Stimulated activated CD8-positive, alpha-beta memory T cell treated with anti-CD3 and anti-CD28 coated beads, Interleukin-2, amount 100 ng/mL, for 1 hour (primary cell): ENCODE results near the gene TRMT44.
A peak's percentile ranks its signal among the peaks of the same experiment; 100 is the strongest.
"Not testable (repeated sequence)": the region's sequence is repeated elsewhere in the genome, so short reads cannot be mapped to it uniquely, and the experiment has no call there.

Experiments
- DNase-seq, 2 donors: peaks; one replicate each; pipeline ENCODE4 v3.0.0-alpha.2; 2020; ENCODE audit warnings: low read depth in 2 of 2

The TRMT44 gene

GRCh38 chr4:8440492-8441311, at the start of gene TRMT44, which contains the start of gene ACOX3:
TSS of gene TRMT44 (plus strand) at chr4:8440777. CDS start at chr4:8440823, 46 bp downstream.
TSS of gene ACOX3 (minus strand) at chr4:8440723. CDS start at chr4:8416521, 24,202 bp downstream.
- peak; percentile 88 to 97 for DNase-seq

DNA sequence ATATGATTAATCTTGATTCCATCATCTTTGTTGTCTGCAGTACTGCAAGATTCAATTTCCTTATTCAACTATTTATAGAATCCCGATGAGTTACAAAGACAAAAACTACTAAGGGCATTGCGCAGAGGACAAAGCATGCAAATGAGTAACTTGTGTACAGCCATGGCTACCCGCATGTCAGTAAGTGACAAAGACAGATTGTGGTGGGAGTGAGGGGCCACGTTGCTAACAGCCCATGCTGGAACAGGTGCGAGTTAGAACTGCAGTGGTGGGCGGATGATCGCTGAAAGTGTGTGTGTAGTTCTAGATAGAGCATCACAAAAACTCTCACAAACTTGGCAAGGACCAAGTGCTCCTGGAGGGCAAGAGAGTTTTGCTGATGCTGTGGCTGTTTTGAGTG, 49.5 kb upstream of the TRMT44 start:
- no peak for DNase-seq

GRCh38 chr4:8391972-8392371, 48.6 kb upstream of the TRMT44 start:
- DNase-seq: no peak

- DNase-seq: no peak
Measured at GRCh38 chr4:8392591-8393190, 47.9 kb upstream of the TRMT44 start.

DNA sequence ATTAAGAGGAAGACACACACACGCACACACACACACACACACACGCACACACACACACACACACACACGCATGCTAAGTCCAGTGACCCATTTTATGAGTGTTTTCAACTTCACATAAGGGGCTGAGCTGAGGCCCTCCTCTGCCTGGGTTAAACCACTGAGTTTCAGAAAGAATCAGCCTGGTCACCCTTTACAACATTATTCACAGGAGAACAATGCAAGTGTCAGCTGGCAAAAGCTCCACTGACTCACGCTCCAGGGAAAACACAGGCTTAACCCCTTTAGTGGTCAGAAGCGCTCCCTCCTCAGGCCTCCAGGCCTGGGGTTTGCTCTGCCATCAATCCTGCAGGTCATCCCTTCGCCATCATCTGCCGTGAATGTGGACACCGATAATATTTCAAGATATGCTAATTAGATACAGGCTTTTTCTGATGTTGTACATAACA, 47.0 kb upstream of the TRMT44 start:
- no peak for DNase-seq

DNA sequence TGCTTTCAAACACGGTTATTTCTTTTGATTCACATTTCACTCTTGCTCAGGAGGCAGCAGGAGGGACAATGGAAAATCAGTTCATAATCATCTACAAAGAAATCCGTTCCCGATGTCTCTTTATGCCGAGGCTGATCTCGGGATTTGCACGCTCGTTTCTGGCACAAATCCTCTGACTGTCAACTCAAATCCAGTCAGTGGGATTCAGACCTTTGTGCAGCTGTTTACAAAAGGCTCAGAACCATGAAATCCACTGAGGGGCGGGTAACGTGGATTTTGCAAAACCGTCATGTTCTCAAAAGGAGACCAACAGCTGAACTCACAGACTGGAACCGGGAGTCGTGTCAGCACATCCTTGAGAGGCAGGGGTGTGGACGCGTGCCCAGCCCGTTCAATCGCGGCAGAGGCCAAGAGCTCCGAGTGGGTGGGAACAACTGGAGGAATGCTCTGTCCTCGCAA, 46.5 kb upstream of the TRMT44 start:
- no peak for DNase-seq

DNA sequence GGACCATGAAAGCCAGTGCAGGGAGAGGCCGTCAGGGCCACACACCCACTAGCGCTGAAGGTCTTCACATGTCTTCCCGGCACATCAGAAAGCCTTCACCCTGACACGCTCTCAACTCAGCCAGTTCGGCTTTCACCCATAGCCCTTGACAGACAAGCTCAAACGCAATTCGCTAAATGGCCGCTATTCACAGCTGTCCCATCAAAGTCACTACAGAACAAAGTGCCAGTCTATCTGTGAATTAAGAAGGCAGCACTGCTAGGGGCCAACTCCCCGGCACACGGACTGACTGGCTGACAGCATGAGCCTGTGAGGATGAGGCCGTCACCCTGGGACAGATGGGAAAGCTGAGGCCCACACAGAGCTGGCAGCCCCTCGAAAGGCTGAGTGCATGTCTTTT, 45.8 kb upstream of the TRMT44 start:
- no peak for DNase-seq

DNA sequence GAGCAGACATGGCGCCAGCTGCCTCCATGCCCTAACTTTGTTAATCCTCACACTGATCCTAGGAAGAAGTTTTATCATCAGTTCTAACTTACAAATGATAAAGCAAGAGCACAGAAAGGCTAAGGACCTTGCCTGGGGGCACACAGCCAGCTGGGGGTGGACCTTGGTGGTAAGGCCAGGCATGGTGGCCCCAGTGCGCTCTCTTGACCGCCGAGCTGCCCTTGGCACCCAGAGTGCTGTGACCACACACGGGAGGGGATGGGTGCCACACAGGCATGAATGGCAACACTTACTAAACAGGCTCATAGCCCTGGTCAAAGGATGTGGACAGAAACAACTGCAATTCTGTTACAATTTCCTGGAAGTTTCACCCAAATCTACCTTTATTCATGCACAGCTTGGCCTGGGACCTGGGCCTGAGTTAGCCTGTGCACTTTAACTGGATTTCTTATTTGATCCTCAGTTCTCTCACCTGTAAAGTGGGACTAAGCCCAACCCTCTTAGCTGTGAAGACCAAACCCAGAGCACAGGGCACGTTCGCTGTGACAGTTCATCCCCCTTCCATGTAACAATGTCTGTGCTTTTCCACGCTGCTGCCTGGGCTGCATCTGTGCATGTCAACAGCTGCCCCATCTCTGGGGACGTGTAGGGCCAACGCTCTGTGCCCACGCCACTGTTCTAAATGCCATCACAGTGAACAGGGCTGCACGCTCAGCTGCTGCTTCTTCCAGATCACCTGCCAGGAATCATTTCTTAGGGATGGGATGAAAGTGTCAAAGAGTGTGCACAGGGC, 44.9 kb upstream of the TRMT44 start:
- DNase-seq: no peak

- DNase-seq: no peak
Measured at GRCh38 chr4:8396762-8397406, 43.7 kb upstream of the TRMT44 start.

- DNase-seq: no peak
Measured at GRCh38 chr4:8398347-8398746, 42.2 kb upstream of the TRMT44 start.

DNA sequence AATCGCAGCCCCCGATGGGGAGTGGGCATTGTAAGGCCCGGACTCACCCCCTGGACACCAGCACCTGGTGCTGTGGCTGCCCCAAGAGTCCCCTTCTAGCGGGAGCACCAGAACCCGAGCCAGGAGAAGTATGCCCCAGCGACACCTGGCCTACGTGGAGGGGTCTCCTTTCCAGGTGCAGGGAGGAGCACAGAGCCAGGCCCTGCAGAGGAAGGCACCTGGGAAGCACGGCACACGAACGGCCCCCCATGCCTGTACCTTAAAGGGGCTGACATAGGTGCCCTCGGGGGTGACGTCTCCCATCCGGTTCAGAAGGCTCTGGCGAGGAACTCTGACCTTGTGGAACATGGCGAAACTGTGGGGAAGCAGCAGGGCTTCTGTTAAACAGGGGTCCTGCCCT, 41.3 kb upstream of the TRMT44 start:
- DNase-seq: no peak

GRCh38 chr4:8400632-8401325, 39.8 kb upstream of the TRMT44 start:
- no peak for DNase-seq

GRCh38 chr4:8401665-8402064, 38.9 kb upstream of the TRMT44 start:
- no peak for DNase-seq

- no peak for DNase-seq
Measured at GRCh38 chr4:8402181-8402597, 38.4 kb upstream of the TRMT44 start.

DNA sequence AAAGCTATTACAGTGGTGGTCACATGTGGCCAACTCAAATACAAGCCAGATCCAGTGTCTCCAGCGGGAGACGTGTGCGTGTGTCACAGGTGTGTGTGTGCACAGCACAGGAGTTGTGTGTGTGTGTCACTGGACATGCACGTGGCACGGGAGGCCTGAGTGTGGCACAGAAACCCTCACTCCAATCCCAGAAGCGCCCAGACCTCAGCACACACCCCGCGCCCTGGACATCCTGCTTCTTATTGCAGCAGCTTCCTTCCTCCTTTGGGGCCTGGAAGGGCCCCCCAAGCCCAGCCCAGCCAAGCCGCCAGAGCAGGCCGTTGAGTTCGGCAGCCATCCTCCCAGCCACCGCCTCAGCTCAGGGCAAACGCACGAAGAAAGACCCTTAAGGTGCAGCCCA, 37.9 kb upstream of the TRMT44 start:
- no peak for DNase-seq

GRCh38 chr4:8403173-8403753, 37.3 kb upstream of the TRMT44 start:
- DNase-seq: peak in 1 of 2 donors; percentile 36

GRCh38 chr4:8403976-8404375, 36.6 kb upstream of the TRMT44 start:
- DNase-seq: no peak

DNA sequence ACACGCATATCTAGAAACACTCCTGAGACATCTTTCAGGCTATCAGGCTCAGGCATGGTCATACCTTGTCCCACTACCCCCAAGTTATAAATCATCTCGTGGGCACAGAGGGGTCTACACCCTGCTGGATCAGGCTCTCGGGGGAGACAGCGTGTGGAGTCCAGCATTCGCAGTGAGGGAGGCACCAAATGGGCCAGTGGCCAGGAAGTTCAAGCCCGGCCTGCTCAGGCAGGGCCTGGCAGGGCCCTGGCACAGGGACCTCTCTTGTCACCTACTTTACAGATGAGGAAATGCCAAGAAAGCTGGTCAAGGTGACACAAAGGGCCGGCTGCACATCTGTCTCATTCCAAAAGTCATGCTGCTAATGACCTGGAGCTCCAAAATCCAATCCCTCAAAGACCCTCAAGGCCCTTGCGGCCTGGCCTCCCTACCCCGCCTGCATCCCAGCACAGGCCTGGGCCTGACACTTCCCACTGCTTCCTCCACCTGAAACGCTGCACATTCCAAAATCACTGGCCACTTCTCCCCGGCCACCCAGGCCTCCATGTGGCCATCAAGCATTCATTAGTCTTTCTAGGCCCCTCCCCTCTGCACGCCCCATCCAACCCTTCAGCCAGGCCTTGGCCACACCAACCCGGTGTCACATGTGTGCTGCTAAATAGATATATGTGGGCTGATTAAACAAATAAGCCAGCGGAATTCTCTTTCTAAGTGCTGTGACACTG, 35.6 kb upstream of the TRMT44 start:
- DNase-seq: no peak

DNA sequence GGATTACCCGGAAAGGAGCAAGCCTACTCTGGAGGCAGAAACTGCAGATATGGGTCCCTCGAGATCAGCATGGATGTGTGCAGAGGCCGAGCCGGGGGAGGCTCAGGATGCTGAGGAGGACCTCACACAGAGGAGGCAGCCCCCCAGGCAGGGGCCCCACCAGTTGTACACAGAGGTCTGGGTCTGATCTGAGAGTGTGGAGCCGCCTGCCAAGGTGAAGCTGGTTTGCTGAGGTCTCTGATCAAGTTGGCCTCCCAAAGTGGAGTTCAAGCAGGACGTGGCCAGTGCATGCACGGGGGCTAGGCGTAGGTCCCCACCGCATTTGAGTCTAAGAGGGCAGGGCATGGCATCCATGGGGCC, 35.1 kb upstream of the TRMT44 start:
- no peak for DNase-seq

DNA sequence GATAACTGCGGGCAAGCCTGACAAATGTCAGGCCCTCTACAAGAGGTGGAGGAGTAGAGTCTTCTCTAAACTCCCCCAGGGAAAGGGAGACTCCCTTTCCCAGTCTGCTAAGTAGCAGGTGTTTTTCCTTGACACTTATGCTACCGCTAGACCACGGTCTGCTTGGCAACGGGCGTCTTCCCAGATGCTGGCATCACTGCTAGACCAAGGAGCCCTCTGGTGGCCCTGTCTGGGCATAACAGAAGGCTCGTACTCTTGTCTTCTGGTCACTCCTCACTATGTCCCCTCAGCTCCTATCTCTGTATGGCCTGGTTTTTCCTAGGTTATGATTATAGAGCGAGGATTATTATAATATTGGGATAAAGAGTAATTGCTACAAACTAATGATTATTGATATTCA, 33.7 kb upstream of the TRMT44 start:
- not testable (repeated sequence) for DNase-seq
